Measurements from ENCODE around the gene CHPF. TPM values are rescaled to one million over a fixed set of nuclear protein-coding genes. Genes with fewer than 3 reads are reported as not detected.

Gene CHPF
- total RNA-seq, 1 donor from 2014 or later: 47.5 TPM

- Mint-ChIP-seq H3K27ac (no peak overlapping the region), H3K27me3 (peaks cover 45% of the 10 kb centered on the region), H3K4me3 (no peak overlapping the region), H3K9me3 (no peaks in the 10 kb centered on the region), H3K4me1 (ENCODE audit: unreplicated experiment) (peaks cover 11% of the 10 kb centered on the region), H3K36me3 (no peaks in the 10 kb centered on the region)
- DNase-seq (ENCODE audit: extremely low spot score, unreplicated experiment): no peak
- TF ChIP-seq CTCF (conservative IDR thresholded peaks at IDR 0.05): no peak
Observed at GRCh38 chr2:219532378-219532649, 11.3 kb downstream of the CHPF start.

GRCh38 chr2:219531639-219532377, 11.8 kb downstream of the CHPF start:
- TF ChIP-seq CTCF (conservative IDR thresholded peaks at IDR 0.05): no peak
- no peak overlapping the region for H3K27ac Mint-ChIP-seq
- no peak for DNase-seq (ENCODE audit: extremely low spot score, unreplicated experiment)
- no peaks in the 10 kb centered on the region for H3K36me3 Mint-ChIP-seq
- H3K4me1 Mint-ChIP-seq (ENCODE audit: unreplicated experiment): peaks cover 16% of the 10 kb centered on the region
- H3K9me3 Mint-ChIP-seq: no peaks in the 10 kb centered on the region
- no peak overlapping the region for H3K4me3 Mint-ChIP-seq
- H3K27me3 Mint-ChIP-seq: peaks cover 50% of the 10 kb centered on the region

- Mint-ChIP-seq H3K4me3 (no peak overlapping the region), H3K36me3 (no peaks in the 10 kb centered on the region), H3K27ac (no peak overlapping the region), H3K27me3 (peaks cover 64% of the 10 kb centered on the region), H3K9me3 (no peaks in the 10 kb centered on the region), H3K4me1 (ENCODE audit: unreplicated experiment) (peaks cover 29% of the 10 kb centered on the region)
- DNase-seq (ENCODE audit: extremely low spot score, unreplicated experiment): peak; percentile 95
- TF ChIP-seq CTCF (conservative IDR thresholded peaks at IDR 0.05): peak; percentile 99
Observed at GRCh38 chr2:219530048-219530963, 13.3 kb downstream of the CHPF start.

GRCh38 chr2:219527472-219527871, 16.1 kb downstream of the CHPF start:
- no peak for TF ChIP-seq CTCF (conservative IDR thresholded peaks at IDR 0.05)
- H3K4me3 Mint-ChIP-seq: no peak overlapping the region
- no peak overlapping the region for H3K27ac Mint-ChIP-seq
- peaks cover 37% of the 10 kb centered on the region for H3K4me1 Mint-ChIP-seq (ENCODE audit: unreplicated experiment)
- no peaks in the 10 kb centered on the region for H3K36me3 Mint-ChIP-seq
- no peak for DNase-seq (ENCODE audit: extremely low spot score, unreplicated experiment)
- H3K27me3 Mint-ChIP-seq: peaks cover 73% of the 10 kb centered on the region
- no peaks in the 10 kb centered on the region for H3K9me3 Mint-ChIP-seq

- no peak for DNase-seq (ENCODE audit: extremely low spot score, unreplicated experiment)
- H3K36me3 Mint-ChIP-seq: no peaks in the 10 kb centered on the region
- H3K27ac Mint-ChIP-seq: no peak overlapping the region
- peaks cover 74% of the 10 kb centered on the region for H3K27me3 Mint-ChIP-seq
- TF ChIP-seq CTCF (conservative IDR thresholded peaks at IDR 0.05): no peak
- no peaks in the 10 kb centered on the region for H3K9me3 Mint-ChIP-seq
- H3K4me3 Mint-ChIP-seq: peak overlapping the region; percentile 48
- peaks cover 39% of the 10 kb centered on the region for H3K4me1 Mint-ChIP-seq (ENCODE audit: unreplicated experiment)
Observed at GRCh38 chr2:219527076-219527394, 16.6 kb downstream of the CHPF start.
